ENCODE results near the gene CDH11.

- no peak for TF ChIP-seq EP300 (IDR thresholded peaks at IDR 0.05; ENCODE audit: borderline replicate concordance)
- TF ChIP-seq TAF1 (IDR thresholded peaks at IDR 0.05; ENCODE audit: low read depth) = no peak
- no peak for TF ChIP-seq CREB1 (IDR thresholded peaks at IDR 0.05; ENCODE audit: low read depth)
- TF ChIP-seq FOXM1 (IDR thresholded peaks at IDR 0.05; ENCODE audit: borderline replicate concordance, low read depth) = no peak
- no peak for TF ChIP-seq RAD21 (IDR thresholded peaks at IDR 0.05; ENCODE audit: low read depth)
- TF ChIP-seq CEBPB (IDR thresholded peaks at IDR 0.05) = no peak
- TF ChIP-seq EGR1 (IDR thresholded peaks at IDR 0.05) = no peak
- no peak for TF ChIP-seq MAX (IDR thresholded peaks at IDR 0.05)
- TF ChIP-seq USF1 (IDR thresholded peaks at IDR 0.05) = no peak
Observed at GRCh38 chr16:65071433-65072311, 50.2 kb downstream of the CDH11 start.

Data from Ishikawa (cell line).